Activated naive CD4-positive, alpha-beta T cell treated with anti-CD3 and anti-CD28 coated beads, Interleukin-2, amount 50 U/mL, for 24 hours (primary cell): Measurements from ENCODE around the gene LSS.

ENCODE experiments used
- H3K27ac Mint-ChIP-seq: one replicate; pipeline ENCODE4 v1.8.0; 2021; ENCODE audit warnings: mild to moderate bottlenecking, mixed read lengths
- H3K27me3 Mint-ChIP-seq: one replicate; pipeline ENCODE4 v1.8.0; 2021; ENCODE audit warnings: mixed read lengths
- H3K36me3 Mint-ChIP-seq: one replicate; pipeline ENCODE4 v1.8.0; 2021; ENCODE audit warnings: mixed read lengths
- H3K4me1 Mint-ChIP-seq: one replicate; pipeline ENCODE4 v1.8.0; 2021; ENCODE audit warnings: mixed read lengths
- H3K4me3 Mint-ChIP-seq: one replicate; pipeline ENCODE4 v1.8.0; 2021; ENCODE audit warnings: mild to moderate bottlenecking, mixed read lengths
- H3K9me3 Mint-ChIP-seq: one replicate; pipeline ENCODE4 v1.8.0; 2021; ENCODE audit warnings: mixed read lengths

The LSS gene

GRCh38 chr21:46228345-46229051, at the start of gene LSS:
Gene LSS, minus strand, starts transcription at chr21:46228774. Its CDS starts 29 bp downstream, at chr21:46228745.
- H3K4me1 Mint-ChIP-seq = peaks cover 45% of the 10 kb centered on the region
- H3K27ac Mint-ChIP-seq = peak within 1 kb of the TSS; percentile 96
- peaks cover 8% of the 10 kb centered on the region for H3K36me3 Mint-ChIP-seq

DNA sequence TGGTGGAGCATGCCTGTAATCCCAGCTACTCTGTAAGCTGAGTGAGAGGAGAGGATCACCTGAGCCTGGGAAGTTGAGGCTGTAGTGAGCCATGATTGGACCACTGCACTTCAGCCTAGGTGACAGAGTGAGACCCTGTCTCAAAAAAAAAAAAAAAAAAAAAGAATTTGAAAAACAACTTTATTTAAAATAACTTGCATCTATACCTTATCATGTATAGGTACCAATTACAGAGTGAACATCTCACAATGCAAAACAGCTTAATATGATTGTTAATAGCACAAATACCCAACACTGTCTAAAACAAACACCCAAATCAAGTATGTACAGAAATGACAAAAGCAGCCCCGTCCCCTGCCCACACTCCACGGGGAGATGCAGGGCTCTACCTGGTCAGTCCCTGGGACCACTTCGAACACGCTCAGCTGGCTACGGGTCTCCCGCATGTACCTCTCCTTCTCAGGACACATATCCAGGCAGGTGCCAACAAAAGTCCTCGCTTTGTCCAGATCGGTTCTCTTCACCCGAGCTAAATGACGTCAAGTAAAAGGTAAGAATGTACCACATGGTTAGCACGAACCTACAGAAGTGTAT, 46.3 kb upstream of the LSS start:
- Mint-ChIP-seq H3K27me3 (no peaks in the 10 kb centered on the region), H3K9me3 (no peaks in the 10 kb centered on the region), H3K4me1 (peaks cover 12% of the 10 kb centered on the region), H3K4me3 (no peak overlapping the region), H3K27ac (no peak overlapping the region), H3K36me3 (peaks cover 18% of the 10 kb centered on the region)

More at GRCh38 chr21:46228345-46229051, at the start of gene LSS:
- H3K9me3 Mint-ChIP-seq = peaks cover 3% of the 10 kb centered on the region
- peak within 1 kb of the TSS; percentile 86 for H3K4me3 Mint-ChIP-seq
- no peaks in the 10 kb centered on the region for H3K27me3 Mint-ChIP-seq

DNA sequence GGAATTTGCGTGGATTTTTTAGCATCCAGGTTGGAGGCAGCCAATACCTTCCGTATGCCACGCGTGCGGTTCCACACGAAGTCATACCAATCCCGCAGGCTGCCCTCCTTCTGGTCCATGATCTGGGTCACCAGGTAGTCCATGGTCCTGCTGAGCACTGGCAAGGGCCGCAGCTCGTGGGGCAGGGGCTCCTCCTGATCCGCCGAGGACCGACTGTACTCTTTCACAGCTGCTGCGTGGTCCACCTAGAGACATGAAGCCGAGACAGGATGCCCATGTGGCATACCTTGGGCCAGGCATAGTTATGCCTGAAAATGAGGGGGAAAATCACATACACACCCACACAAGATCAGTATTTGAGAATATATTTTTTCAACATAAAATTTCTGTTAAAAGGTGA, 44.8 kb upstream of the LSS start:
- H3K36me3 Mint-ChIP-seq = peaks cover 18% of the 10 kb centered on the region
- no peaks in the 10 kb centered on the region for H3K27me3 Mint-ChIP-seq
- no peak overlapping the region for H3K27ac Mint-ChIP-seq
- no peak overlapping the region for H3K4me3 Mint-ChIP-seq
- peaks cover 5% of the 10 kb centered on the region for H3K4me1 Mint-ChIP-seq
- no peaks in the 10 kb centered on the region for H3K9me3 Mint-ChIP-seq

DNA sequence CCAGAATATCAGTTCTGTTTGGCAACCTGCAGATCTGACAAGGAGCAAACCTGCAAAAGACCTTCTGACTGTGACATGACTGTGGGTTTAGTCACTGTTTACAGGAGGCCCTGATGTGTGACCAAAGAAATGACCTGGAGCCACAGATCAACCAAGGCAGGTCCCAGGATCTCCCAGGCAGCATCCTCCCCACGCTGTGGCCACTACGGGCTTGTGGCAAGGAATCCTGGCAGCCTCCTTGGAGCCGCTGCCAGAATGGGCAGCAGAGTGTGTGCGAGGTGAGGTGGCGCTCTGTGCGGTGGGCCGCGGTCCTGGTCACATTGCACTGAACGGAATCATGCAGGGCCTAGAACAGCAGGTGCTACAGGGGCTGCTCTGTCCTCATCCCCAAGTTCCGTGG, 40.9 kb upstream of the LSS start:
- Mint-ChIP-seq H3K4me3 (no peak overlapping the region), H3K27me3 (no peaks in the 10 kb centered on the region), H3K27ac (no peak overlapping the region), H3K36me3 (peaks cover 15% of the 10 kb centered on the region), H3K4me1 (no peaks in the 10 kb centered on the region), H3K9me3 (no peaks in the 10 kb centered on the region)

- Mint-ChIP-seq H3K4me3 (no peak overlapping the region), H3K27me3 (no peaks in the 10 kb centered on the region), H3K9me3 (no peaks in the 10 kb centered on the region), H3K36me3 (peaks cover 12% of the 10 kb centered on the region), H3K27ac (no peak overlapping the region), H3K4me1 (no peaks in the 10 kb centered on the region)
Measured at GRCh38 chr21:46268371-46268770, 39.8 kb upstream of the LSS start.

GRCh38 chr21:46266946-46267345, 38.4 kb upstream of the LSS start:
- H3K27ac Mint-ChIP-seq = no peak overlapping the region
- no peaks in the 10 kb centered on the region for H3K4me1 Mint-ChIP-seq
- no peak overlapping the region for H3K4me3 Mint-ChIP-seq
- H3K36me3 Mint-ChIP-seq = peaks cover 7% of the 10 kb centered on the region
- H3K9me3 Mint-ChIP-seq = no peaks in the 10 kb centered on the region
- no peaks in the 10 kb centered on the region for H3K27me3 Mint-ChIP-seq

DNA sequence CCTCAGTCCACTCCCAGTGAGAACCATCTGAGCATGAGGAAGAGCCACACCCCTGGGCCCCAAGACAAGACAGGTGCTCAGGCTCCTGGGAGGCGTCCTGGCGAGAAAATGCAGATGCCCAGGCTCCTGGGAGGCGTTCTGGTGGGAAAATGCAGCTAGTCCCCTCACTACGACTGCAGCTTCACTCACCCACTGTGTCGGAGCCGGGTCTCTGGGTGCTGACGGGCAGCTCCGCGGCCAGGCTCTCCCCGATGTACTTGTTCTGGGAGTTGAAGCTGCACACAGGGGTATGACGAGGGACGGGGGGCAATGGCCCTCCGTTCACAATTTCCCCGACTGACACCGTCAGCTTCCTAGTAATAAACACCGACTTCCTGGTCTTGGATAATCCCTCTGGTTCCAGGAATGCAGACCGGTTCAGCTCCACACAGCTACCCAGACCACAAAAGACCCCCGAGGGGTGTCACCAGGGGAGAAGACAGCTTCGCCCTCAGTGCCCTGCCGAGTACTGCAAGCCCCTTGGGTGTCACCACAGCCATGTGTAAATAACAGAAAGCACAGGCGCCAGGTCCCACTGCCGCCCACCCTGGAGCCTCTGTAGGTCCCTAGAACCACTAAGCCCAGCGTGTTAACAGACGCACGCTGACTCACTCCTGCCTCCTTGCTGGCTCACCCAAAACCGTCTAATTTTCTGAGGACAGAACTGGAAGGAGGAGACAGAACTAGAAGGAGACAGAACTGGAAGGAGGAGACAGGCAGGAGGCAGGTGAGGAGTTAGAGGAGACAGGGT, 37.4 kb upstream of the LSS start:
- Mint-ChIP-seq H3K4me3 (no peak overlapping the region), H3K27ac (no peak overlapping the region), H3K27me3 (no peaks in the 10 kb centered on the region), H3K36me3 (peaks cover 8% of the 10 kb centered on the region), H3K4me1 (no peaks in the 10 kb centered on the region), H3K9me3 (no peaks in the 10 kb centered on the region)

GRCh38 chr21:46264690-46265144, 36.1 kb upstream of the LSS start:
- Mint-ChIP-seq H3K4me1 (no peaks in the 10 kb centered on the region), H3K9me3 (no peaks in the 10 kb centered on the region), H3K27ac (no peak overlapping the region), H3K27me3 (no peaks in the 10 kb centered on the region), H3K4me3 (no peak overlapping the region), H3K36me3 (peaks cover 10% of the 10 kb centered on the region)

DNA sequence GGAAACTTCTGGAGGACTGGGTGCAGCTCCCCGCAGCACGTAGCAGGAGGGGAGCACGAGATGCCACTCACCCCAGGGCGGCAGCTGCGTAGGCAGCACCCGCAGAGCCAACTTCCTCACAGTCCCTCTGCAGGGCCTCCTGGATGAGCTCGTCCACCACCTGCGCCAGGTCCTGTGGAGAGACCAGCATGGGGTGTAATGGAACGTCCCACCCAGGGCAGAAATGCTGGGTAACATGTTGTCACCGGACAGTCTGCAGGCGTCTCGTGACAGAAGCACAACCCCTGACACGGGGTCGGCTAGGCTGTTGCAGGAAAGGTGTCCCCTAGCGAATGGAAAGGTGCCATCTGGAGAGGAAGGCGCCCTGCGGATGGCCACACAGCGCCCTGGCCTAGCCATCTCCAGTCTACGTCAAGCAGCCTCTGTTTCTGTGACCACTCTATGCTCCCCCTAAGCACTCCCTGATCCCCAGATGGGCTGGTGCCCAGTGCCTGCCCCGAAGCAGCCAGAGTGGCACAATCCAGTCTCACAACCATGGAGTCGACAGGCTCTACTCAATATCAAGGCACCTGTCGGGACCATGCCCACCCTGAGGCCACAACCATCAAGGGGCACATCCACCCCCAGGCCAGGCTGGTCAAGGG, 35.6 kb upstream of the LSS start:
- Mint-ChIP-seq H3K27ac (no peak overlapping the region), H3K4me3 (no peak overlapping the region), H3K4me1 (no peaks in the 10 kb centered on the region), H3K27me3 (no peaks in the 10 kb centered on the region), H3K36me3 (peaks cover 10% of the 10 kb centered on the region), H3K9me3 (no peaks in the 10 kb centered on the region)

GRCh38 chr21:46256501-46256994, 28.0 kb upstream of the LSS start:
- Mint-ChIP-seq H3K9me3 (no peaks in the 10 kb centered on the region), H3K27ac (no peak overlapping the region), H3K36me3 (peaks cover 29% of the 10 kb centered on the region), H3K27me3 (no peaks in the 10 kb centered on the region), H3K4me1 (peaks cover 21% of the 10 kb centered on the region), H3K4me3 (no peak overlapping the region)

DNA sequence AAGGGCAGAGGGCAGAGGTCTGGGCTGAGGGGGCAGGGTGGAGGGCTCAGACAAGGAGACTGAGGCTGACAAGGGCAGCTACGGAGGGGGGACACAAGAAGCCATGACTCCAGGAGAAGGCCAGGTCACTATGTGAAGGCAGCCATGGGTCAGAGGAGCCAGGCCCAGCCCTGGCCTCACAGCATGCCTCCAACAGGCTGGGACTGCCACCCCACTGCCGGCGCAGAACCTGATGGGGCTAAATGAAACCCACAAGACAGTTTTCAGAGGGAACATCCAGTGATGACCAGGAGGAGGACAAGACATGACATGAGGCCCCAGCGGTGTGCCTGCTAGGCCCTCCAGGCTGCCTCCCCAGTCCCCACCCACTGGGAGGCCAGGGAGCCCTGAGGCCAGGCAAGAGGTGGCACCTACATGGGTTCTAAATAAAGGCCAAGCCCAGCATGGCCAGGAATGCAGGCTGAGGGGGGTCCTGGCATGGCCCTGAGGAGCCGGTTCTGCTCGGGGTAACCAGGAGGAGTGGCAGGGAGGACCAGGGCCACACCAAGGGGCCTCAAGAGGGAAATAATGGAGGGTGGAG, 27.3 kb upstream of the LSS start:
- peaks cover 27% of the 10 kb centered on the region for H3K36me3 Mint-ChIP-seq
- H3K4me3 Mint-ChIP-seq = no peak overlapping the region
- no peak overlapping the region for H3K27ac Mint-ChIP-seq
- no peaks in the 10 kb centered on the region for H3K9me3 Mint-ChIP-seq
- H3K4me1 Mint-ChIP-seq = peaks cover 27% of the 10 kb centered on the region
- no peaks in the 10 kb centered on the region for H3K27me3 Mint-ChIP-seq

DNA sequence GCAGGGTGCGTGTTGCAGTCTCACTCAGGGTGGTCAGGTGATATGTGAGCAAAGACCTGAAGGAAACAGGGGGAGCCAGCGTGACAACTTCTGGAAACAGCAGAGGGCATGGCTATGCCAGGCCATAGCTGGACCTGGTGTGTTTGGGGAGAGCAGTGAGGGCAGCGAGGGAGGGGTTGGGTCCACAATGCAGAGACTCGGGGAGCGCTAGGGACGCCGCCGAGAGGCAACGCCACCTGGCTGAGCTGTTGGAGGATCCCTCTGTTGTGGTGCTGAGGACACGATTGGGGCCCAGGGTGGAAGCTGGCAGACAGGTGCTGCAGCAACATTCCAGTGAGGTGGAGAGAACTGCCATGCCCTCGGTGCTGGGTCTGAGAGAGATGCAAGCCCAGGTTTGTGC, 26.6 kb upstream of the LSS start:
- Mint-ChIP-seq H3K27ac (peak overlapping the region; percentile 30), H3K36me3 (peaks cover 26% of the 10 kb centered on the region), H3K27me3 (no peaks in the 10 kb centered on the region), H3K4me1 (peaks cover 34% of the 10 kb centered on the region), H3K4me3 (no peak overlapping the region), H3K9me3 (no peaks in the 10 kb centered on the region)

- no peaks in the 10 kb centered on the region for H3K27me3 Mint-ChIP-seq
- peak overlapping the region; percentile 95 for H3K27ac Mint-ChIP-seq
- H3K4me3 Mint-ChIP-seq = no peak overlapping the region
- no peaks in the 10 kb centered on the region for H3K9me3 Mint-ChIP-seq
- H3K36me3 Mint-ChIP-seq = peaks cover 31% of the 10 kb centered on the region
- H3K4me1 Mint-ChIP-seq = peaks cover 42% of the 10 kb centered on the region
Measured at GRCh38 chr21:46254208-46254975, 25.8 kb upstream of the LSS start.

GRCh38 chr21:46253610-46254124, 25.1 kb upstream of the LSS start:
- Mint-ChIP-seq H3K9me3 (no peaks in the 10 kb centered on the region), H3K4me3 (peak overlapping the region; percentile 43), H3K27me3 (no peaks in the 10 kb centered on the region), H3K4me1 (peaks cover 43% of the 10 kb centered on the region), H3K36me3 (peaks cover 29% of the 10 kb centered on the region), H3K27ac (peak overlapping the region; percentile 95)
